Activated CD4-positive, alpha-beta T cell treated with anti-CD3 and anti-CD28 coated beads for 36 hours (primary cell): ENCODE results near the gene SFTPA2. TPM values are rescaled to one million over a fixed set of nuclear protein-coding genes. Genes with fewer than 3 reads are reported as not detected.
"Not testable (repeated sequence)": the region's sequence is repeated elsewhere in the genome, so short reads cannot be mapped to it uniquely, and the experiment has no call there.

Experiments used
- ATAC-seq: fragments of 200-7000 bp; cut with Tn5 transposase; one replicate; pipeline ENCODE4 v1.10.0; 2021; ENCODE audit warnings: mild to moderate bottlenecking, moderate library complexity
- CTCF ChIA-PET: fragments of 350-600 bp; sonication (Branson Sonifier 250); formaldehyde crosslinking; loops from one replicate; lab custom pipeline; 2021; ENCODE audit warnings: antibody characterized with exemption; lab: Charles Lee
- POLR2A ChIA-PET: fragments of 350-600 bp; sonication (Branson Sonifier 250); formaldehyde crosslinking; loops from one replicate; lab custom pipeline; 2021; ENCODE audit warnings: antibody characterized with exemption, inconsistent platforms; lab: Charles Lee
- DNase-seq: peaks from one replicate; pipeline ENCODE4 v3.0.0-alpha.2; 2020
- H3K27ac Mint-ChIP-seq: one replicate; pipeline ENCODE4 v1.8.0; 2021; ENCODE audit warnings: mixed read lengths
- H3K27me3 Mint-ChIP-seq: one replicate; pipeline ENCODE4 v1.8.0; 2021; ENCODE audit warnings: mixed read lengths
- H3K36me3 Mint-ChIP-seq: one replicate; pipeline ENCODE4 v1.8.0; 2021; ENCODE audit warnings: low read depth, mixed read lengths
- H3K4me1 Mint-ChIP-seq: one replicate; pipeline ENCODE4 v1.8.0; 2021; ENCODE audit warnings: mixed read lengths
- H3K4me3 Mint-ChIP-seq: one replicate; pipeline ENCODE4 v1.8.0; 2021; ENCODE audit warnings: mild to moderate bottlenecking, moderate library complexity, mixed read lengths
- H3K9me3 Mint-ChIP-seq: one replicate; pipeline ENCODE4 v1.8.0; 2021; ENCODE audit warnings: low read depth, mixed read lengths
- intact Hi-C, 2 experiments: fragments of 100-400 bp; cut with DNase I in 1 of 2; cut with micrococcal nuclease in 1 of 2; formaldehyde crosslinking; loops; one replicate each; pipeline versions ENCODE4 v1.14.2 to v1.15.1; 2022 to 2024; cut with DNase I, micrococcal nuclease
- total RNA-seq, 2 experiments: library from RNA; stranded (reverse); gene quantifications; one replicate each; pipeline ENCODE4 v1.2.3, GENCODE V29; 2021

Gene SFTPA2
- total RNA-seq, 2 experiments from 2014 or later = not detected

DNA sequence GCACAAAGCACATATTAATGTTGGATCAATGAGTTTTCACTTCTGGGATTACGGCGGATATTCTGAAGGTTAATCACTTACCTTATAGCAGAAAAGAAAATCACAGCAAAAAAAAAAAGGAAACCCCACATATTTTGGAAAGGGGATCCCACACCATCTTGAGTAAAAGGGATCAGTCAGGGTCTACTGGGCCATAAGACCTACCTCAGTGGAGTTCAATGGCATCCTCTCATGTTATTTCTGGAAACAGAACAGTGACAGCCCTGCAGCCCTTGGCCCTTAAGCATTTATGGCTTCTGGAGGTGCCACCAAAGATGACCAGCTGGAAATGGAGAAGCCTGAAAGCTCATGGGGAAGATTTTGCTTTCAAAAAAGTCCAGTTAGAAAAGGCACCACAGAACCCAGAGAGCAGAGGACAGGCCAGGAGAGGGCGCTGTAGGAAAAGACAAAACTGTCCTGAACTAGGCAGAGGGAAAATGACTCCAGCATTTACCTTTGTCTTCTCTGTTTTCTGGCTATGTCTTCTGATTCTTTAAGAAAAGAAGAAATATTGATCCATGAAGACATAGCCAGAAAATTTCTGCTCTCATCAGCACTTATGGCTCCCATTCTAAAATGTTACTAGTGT, 50.8 kb downstream of the SFTPA2 start:
- CTCF ChIA-PET, intact Hi-C loops, H3K36me3 Mint-ChIP-seq, DNase-seq, H3K4me3 Mint-ChIP-seq, H3K4me1 Mint-ChIP-seq, POLR2A ChIA-PET, H3K9me3 Mint-ChIP-seq, H3K27me3 Mint-ChIP-seq, H3K27ac Mint-ChIP-seq: not testable (repeated sequence)
- peak; percentile 58 for ATAC-seq

DNA sequence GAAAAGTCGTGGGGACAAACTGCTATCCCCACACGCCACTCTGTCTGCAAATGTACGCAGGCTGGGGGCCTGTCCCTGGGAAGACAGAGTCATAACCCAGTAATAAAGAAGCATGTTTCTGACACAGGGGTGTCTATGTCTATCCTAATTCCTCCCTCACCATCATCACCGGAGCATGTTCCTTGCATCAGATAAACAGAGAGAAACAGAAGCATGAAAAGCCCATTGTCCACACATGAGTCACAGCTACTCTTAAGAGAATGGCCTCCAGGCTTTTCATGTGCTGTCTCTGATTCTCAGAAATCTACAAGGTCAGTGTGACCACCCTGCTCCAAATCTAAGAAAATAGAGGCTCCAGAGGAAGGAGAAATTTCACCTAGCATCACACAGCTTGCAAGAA, 52.0 kb downstream of the SFTPA2 start:
- H3K9me3 Mint-ChIP-seq, H3K4me3 Mint-ChIP-seq, DNase-seq, H3K27ac Mint-ChIP-seq, H3K27me3 Mint-ChIP-seq, H3K4me1 Mint-ChIP-seq, H3K36me3 Mint-ChIP-seq, POLR2A ChIA-PET, intact Hi-C loops, ATAC-seq: not testable (repeated sequence)
- CTCF ChIA-PET = interaction anchor here (1.4 kb wide), 1 partner anchor 135 kb away, joined by 3 read pairs; no protein-coding TSS in a partner anchor

DNA sequence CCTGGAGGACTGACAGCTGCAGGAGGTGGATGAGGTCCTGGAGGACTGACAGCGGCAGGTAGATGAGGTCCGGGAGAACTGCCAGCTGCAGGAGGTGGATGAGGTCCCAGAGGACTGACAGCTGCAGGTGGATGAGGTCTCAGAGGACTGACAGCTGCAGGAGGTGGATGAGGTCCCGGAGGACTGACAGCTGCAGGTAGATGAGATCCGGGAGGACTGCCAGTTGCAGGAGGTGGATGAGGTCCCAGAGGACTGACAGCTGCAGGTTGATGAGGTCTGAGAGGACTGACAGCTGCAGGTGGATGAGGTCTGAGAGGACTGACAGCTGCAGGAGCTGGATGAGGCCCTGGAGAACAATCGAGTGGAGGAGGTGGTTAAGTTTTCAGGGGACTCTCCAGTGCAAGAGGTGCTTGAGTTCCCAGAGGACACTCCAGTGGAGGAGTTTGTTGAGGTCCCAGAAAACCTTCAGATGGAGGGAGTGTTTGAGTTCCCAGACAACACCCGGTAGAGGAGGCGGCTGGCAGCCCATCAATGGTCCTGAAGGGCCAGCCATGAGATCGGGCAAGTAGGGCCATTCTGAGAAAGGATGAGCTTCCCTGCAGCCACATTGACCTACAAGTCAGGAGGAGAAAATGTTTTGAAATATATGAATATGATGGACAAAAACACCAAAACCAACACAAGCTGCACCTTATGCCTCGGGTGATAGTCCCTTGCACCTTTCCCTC, 52.6 kb downstream of the SFTPA2 start:
- POLR2A ChIA-PET = no interaction called here
- Mint-ChIP-seq H3K4me1 (no peaks in the 10 kb centered on the region), H3K36me3 (no peaks in the 10 kb centered on the region), H3K27ac (no peak overlapping the region), H3K4me3 (no peak overlapping the region), H3K9me3 (no peaks in the 10 kb centered on the region), H3K27me3 (peaks cover 12% of the 10 kb centered on the region)
- no peak for DNase-seq
- intact Hi-C loops = no loop called here
- no peak for ATAC-seq
- CTCF ChIA-PET = interaction anchor here (1.4 kb wide), 1 partner anchor 134 kb away, joined by 3 read pairs; no protein-coding TSS in a partner anchor

Other genes starting within 250 kb of the SFTPA2 start
- 10 to 100 TPM; 92.3 to 96.1 TPM for gene PPIF, start 212.9 kb downstream of the SFTPA2 start, total RNA-seq
- gene ZCCHC24, start 114.8 kb downstream of the SFTPA2 start, total RNA-seq = under 1 TPM; 0.53 to 0.75 TPM
- gene EIF5AL1, start 47.9 kb downstream of the SFTPA2 start, total RNA-seq = under 1 TPM; 0.18 to 0.46 TPM
- gene SFTPA1, start 50.5 kb upstream of the SFTPA2 start, total RNA-seq = not detected
- gene NUTM2B, start 142.8 kb upstream of the SFTPA2 start, total RNA-seq = under 1 TPM in 1 of 2 experiments, not detected in 1; 0.30 TPM